ENCODE results near the gene MATN1.
"Not testable (repeated sequence)": the region's sequence is repeated elsewhere in the genome, so short reads cannot be mapped to it uniquely, and the experiment has no call there.

Gene MATN1, protein sequence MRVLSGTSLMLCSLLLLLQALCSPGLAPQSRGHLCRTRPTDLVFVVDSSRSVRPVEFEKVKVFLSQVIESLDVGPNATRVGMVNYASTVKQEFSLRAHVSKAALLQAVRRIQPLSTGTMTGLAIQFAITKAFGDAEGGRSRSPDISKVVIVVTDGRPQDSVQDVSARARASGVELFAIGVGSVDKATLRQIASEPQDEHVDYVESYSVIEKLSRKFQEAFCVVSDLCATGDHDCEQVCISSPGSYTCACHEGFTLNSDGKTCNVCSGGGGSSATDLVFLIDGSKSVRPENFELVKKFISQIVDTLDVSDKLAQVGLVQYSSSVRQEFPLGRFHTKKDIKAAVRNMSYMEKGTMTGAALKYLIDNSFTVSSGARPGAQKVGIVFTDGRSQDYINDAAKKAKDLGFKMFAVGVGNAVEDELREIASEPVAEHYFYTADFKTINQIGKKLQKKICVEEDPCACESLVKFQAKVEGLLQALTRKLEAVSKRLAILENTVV

DNA sequence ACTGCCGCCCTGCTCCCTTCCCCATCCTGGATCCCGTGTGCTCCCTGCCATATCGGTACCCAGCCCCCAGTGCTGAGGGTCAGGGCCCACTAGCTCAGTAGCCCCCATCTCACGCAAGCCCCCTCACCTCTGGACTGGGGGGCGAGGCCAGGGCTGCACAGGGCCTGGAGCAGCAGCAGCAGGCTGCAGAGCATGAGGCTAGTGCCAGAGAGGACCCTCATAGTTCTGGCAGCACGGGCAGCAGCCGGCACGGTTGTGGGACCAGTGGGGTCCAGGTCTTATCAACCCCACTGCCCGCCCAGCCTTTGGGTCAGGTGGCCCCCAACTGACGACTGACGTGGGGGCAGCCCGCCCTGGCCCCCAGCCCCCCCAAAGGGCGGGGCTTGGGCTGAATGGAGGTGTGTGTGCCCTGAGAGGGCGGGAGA, at the start of gene MATN1:
TSS of gene MATN1 (minus strand) at position 255 of the 425 bp plus-strand sequence. CDS start at position 221, 34 bp downstream.
- Histone ChIP-seq H3K36me3 (ENCODE audit: control insufficient read depth, insufficient read depth, low read length) (no peaks in the 10 kb centered on the region), H3K27ac (ENCODE audit: low read depth, low read length) (no peak within 1 kb of the TSS), H3K9me3 (ENCODE audit: control insufficient read depth, insufficient read depth, low read length) (no peaks in the 10 kb centered on the region), H3K27me3 (ENCODE audit: control insufficient read depth, insufficient read depth, low read length) (no peaks in the 10 kb centered on the region), H3K4me3 (ENCODE audit: low read depth, low read length) (no peak within 1 kb of the TSS), H3K9ac (ENCODE audit: low read depth, low read length) (no peak within 1 kb of the TSS), H3K4me1 (ENCODE audit: control insufficient read depth, insufficient read depth, low read length) (no peaks in the 10 kb centered on the region; the same call in 1 of the 2 replicates)

DNA sequence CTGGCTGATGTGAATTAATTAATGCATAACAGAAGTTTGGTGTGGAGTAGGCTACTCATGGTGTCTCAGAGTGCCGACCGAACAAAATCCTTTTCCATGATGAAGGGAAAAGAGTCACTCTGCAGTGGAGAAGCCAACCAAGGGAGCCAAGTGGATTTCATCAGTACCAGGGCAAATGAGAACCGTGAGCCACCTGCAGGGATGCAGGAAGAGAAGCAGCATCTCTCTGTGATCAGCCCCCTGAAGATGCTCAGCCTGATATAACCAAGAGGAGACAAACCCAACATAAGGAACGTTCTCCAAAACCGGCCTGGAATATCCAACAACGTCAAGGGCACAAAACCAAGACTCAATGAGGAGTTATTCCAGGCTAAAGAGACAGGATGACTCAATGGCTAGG, 47.6 kb upstream of the MATN1 start:
- Histone ChIP-seq H3K4me1 (ENCODE audit: control insufficient read depth, insufficient read depth, low read length) (no peaks in the 10 kb centered on the region), H3K9me3 (ENCODE audit: control insufficient read depth, insufficient read depth, low read length) (no peaks in the 10 kb centered on the region), H3K36me3 (ENCODE audit: control insufficient read depth, insufficient read depth, low read length) (no peaks in the 10 kb centered on the region), H3K27me3 (ENCODE audit: control insufficient read depth, insufficient read depth, low read length) (no peaks in the 10 kb centered on the region), H3K27ac (ENCODE audit: low read depth, low read length) (no peak overlapping the region), H3K4me3 (ENCODE audit: low read depth, low read length) (no peak overlapping the region), H3K9ac (ENCODE audit: low read depth, low read length) (no peak overlapping the region)

DNA sequence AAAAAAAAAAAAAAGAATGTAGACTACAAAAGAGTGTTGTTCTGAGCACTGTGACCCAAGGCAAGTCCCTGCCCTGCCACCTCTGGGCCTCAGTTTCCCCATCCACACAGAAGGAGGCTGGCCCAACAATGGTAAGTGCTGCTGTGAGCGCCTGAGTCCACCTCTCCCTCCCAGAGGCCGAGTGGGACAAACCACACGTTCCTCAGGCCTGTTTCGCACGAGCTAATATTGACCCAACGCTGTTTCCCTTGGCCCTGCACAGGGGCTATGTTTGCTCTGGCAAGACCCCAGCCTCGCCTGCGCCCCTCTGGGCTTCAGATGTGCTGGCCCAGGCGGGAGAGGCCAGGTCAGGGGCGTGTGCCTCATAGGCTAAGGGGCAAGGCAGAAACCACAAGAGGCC, 46.8 kb upstream of the MATN1 start:
- Histone ChIP-seq H3K4me3 (ENCODE audit: low read depth, low read length) (no peak overlapping the region), H3K9me3 (ENCODE audit: control insufficient read depth, insufficient read depth, low read length) (no peaks in the 10 kb centered on the region), H3K27me3 (ENCODE audit: control insufficient read depth, insufficient read depth, low read length) (no peaks in the 10 kb centered on the region), H3K27ac (ENCODE audit: low read depth, low read length) (no peak overlapping the region), H3K36me3 (ENCODE audit: control insufficient read depth, insufficient read depth, low read length) (no peaks in the 10 kb centered on the region), H3K9ac (ENCODE audit: low read depth, low read length) (no peak overlapping the region), H3K4me1 (ENCODE audit: control insufficient read depth, insufficient read depth, low read length) (no peaks in the 10 kb centered on the region)

DNA sequence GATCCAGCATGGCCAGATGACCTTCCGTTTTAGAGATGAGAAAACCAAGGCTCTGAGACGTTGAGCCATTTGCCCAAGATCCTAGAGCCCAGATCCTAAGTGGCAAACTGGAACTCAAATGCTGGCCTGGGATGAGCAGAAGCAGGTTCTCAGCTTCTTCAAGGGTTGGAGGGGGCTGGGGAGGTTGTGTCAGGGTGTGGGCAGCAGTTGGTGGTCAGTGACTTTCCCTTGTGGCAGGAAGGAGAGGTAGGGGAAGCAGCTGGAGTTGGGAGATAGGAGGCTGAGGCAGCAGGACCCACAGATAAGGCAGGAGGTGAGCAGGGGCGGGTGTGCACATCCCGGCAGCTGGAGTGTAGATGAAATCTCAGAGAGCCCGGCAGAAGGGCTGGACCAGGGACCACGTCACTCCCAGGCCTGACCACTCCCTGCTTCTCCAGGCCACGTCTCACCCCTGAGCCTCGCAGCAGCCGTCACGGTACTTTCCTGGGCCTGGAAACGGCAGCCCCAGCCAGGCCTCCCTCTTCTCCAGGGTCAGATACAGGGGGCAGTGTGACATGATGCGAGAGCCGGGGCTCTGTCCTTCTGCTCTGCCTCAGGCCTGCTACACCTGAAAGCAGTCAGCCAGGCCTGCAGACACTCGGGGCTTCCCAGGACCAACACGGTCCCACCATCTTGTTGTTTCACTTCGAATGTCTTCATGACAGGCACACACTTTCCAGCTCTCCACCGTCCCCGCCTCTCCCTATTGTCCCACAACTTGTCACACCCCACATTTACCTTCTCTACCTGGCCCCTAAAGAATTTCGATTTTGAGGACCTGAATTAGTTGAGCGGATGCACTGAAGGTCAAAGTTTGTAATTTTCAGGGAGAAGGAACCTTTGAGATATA, 45.7 kb upstream of the MATN1 start:
- no peak overlapping the region for H3K9ac ChIP-seq (ENCODE audit: low read depth, low read length)

DNA sequence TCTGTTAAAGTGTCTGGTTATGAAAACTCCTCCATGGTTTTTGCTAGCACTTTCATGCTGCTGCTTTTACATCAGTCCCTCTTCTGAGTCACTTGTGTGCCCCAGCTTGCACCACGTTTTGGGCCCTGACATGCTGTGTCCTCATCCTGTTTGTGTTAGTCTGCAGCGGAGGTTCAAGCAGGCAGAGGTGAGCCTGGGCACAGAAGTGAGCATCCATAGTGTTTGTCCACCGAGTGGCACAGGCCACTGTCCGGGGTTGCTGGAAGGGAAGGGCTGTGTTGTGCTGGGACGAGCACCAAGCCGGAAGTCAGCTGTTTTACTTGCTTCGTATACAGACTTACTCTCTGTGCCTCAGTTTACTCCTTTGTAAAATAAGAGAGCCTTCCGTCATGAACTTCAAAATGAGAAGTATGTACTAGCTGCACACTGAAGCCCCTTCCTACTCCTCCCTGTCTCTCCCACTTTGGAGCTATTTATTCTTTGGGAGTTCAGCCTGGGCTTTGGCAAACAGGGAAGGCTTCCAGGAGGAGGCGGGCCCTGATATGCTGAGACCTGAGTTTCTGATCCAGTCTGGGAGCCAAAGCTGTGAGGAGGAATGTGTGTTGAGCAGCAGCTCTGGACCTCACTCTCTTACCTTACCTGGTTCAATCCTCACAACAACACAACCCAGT, 44.9 kb upstream of the MATN1 start:
- Histone ChIP-seq H3K36me3 (ENCODE audit: control insufficient read depth, insufficient read depth, low read length) (no peaks in the 10 kb centered on the region), H3K27ac (ENCODE audit: low read depth, low read length) (no peak overlapping the region), H3K9ac (ENCODE audit: low read depth, low read length) (no peak overlapping the region), H3K27me3 (ENCODE audit: control insufficient read depth, insufficient read depth, low read length) (no peaks in the 10 kb centered on the region), H3K4me3 (ENCODE audit: low read depth, low read length) (no peak overlapping the region), H3K4me1 (ENCODE audit: control insufficient read depth, insufficient read depth, low read length) (no peaks in the 10 kb centered on the region), H3K9me3 (ENCODE audit: control insufficient read depth, insufficient read depth, low read length) (no peaks in the 10 kb centered on the region)

More for the DNA sequence above, 45.7 kb upstream of the MATN1 start:
- no peaks in the 10 kb centered on the region for H3K4me1 ChIP-seq (ENCODE audit: control insufficient read depth, insufficient read depth, low read length)
- no peak overlapping the region for H3K4me3 ChIP-seq (ENCODE audit: low read depth, low read length)
- no peaks in the 10 kb centered on the region for H3K9me3 ChIP-seq (ENCODE audit: control insufficient read depth, insufficient read depth, low read length)
- no peak overlapping the region for H3K27ac ChIP-seq (ENCODE audit: low read depth, low read length)
- H3K27me3 ChIP-seq (ENCODE audit: control insufficient read depth, insufficient read depth, low read length): no peaks in the 10 kb centered on the region
- no peaks in the 10 kb centered on the region for H3K36me3 ChIP-seq (ENCODE audit: control insufficient read depth, insufficient read depth, low read length)

DNA sequence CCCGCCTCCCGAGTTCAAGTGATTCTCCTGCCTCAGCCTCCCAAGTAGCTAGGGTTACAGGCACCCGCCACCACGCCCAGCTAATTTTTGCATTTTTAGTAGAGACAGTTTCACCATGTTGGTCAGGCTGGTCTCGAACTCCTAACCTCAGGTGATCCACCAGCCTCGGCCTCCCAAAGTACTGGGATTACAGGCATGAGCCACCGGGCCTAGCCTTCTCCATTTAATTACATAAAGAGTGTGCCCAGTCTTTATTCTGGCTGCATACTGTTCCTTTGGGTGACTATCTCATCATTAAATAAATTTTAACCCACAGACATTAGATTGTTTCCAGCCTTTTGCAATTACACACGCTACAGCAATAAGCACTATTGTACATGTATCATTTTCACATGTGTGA, 43.6 kb upstream of the MATN1 start:
- H3K36me3 ChIP-seq (ENCODE audit: control insufficient read depth, insufficient read depth, low read length); H3K4me1 ChIP-seq (ENCODE audit: control insufficient read depth, insufficient read depth, low read length); H3K9ac ChIP-seq (ENCODE audit: low read depth, low read length); H3K27me3 ChIP-seq (ENCODE audit: control insufficient read depth, insufficient read depth, low read length); H3K4me3 ChIP-seq (ENCODE audit: low read depth, low read length); H3K9me3 ChIP-seq (ENCODE audit: control insufficient read depth, insufficient read depth, low read length); H3K27ac ChIP-seq (ENCODE audit: low read depth, low read length): not testable (repeated sequence)

DNA sequence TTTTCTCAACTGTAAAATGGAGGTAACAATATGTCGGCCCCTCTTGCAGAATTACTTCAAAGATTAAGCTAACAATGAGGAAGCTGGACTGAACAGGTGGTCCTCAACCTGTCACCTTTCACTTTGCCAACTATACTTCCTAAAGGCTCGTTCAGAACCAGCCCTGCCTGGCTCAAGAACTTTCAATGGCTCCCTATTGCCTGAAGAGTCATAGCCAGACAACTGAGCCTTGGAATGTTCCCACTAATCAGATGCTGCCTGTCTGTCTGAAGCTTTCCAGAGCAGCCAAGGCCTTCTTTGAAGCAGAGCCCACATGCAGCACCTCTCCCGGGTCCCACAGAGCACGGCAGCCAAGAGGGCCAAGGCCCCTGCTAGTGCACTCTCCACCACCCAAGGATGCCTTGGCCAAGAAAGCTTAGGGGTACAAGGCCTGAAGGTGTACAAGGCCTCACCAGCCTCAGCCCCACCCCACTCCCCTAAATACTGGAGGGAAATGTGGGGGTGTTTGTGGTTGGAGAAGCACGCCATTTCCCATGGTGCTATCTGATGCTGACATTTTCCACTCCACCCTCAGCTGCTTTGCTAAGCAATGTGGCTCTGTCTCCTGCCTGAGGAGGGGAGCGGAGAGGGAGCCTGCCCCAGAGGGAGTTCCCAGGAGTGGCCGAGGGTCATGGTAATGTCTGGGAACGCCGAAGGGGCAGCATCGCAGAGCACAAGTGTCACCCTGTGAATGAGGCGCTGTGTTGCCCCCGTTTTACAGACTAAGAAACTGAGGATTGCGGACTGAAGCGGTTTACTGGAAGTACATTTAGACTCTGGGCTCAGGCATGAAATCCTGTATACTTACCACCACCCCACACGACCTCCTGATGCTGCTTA, 42.4 kb upstream of the MATN1 start:
- no peaks in the 10 kb centered on the region for H3K4me1 ChIP-seq (ENCODE audit: control insufficient read depth, insufficient read depth, low read length)
- H3K9ac ChIP-seq (ENCODE audit: low read depth, low read length): no peak overlapping the region
- H3K36me3 ChIP-seq (ENCODE audit: control insufficient read depth, insufficient read depth, low read length): no peaks in the 10 kb centered on the region
- no peak overlapping the region for H3K4me3 ChIP-seq (ENCODE audit: low read depth, low read length)
- no peaks in the 10 kb centered on the region for H3K9me3 ChIP-seq (ENCODE audit: control insufficient read depth, insufficient read depth, low read length)
- no peaks in the 10 kb centered on the region for H3K27me3 ChIP-seq (ENCODE audit: control insufficient read depth, insufficient read depth, low read length)
- H3K27ac ChIP-seq (ENCODE audit: low read depth, low read length): no peak overlapping the region

DNA sequence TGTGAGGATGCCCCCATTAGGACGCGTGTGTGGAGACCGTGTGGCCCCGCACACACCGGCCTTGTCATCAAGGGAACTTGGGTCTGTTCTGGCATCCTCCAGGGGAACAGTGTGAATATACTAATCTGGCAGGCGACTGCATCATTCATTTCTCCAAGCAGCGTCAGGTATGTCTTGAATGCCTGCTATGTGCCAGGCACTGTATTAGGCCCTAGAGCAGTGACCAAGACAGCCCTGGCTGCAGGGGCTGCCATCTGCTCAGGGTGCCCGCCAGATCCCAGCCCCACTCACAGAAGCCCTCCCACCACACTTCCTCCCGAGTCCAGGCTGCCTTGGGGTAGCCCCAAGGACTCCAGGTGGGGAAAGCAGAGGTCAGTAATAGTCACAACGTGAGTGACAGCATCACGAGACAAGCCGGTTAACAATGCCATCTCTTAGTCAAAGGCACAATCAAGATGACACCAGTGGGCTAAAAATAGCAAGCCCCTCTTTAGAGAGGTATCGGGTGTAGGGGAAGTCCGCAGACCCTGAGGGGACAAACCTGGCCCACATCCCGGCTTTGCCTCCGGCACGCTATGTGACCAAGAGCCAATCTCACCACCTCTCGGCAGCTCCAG, 41.7 kb upstream of the MATN1 start:
- H3K36me3 ChIP-seq (ENCODE audit: control insufficient read depth, insufficient read depth, low read length): no peaks in the 10 kb centered on the region
- H3K9ac ChIP-seq (ENCODE audit: low read depth, low read length): no peak overlapping the region
- no peak overlapping the region for H3K27ac ChIP-seq (ENCODE audit: low read depth, low read length)
- H3K9me3 ChIP-seq (ENCODE audit: control insufficient read depth, insufficient read depth, low read length): no peaks in the 10 kb centered on the region
- H3K4me3 ChIP-seq (ENCODE audit: low read depth, low read length): no peak overlapping the region
- H3K4me1 ChIP-seq (ENCODE audit: control insufficient read depth, insufficient read depth, low read length): 0 out of 2 replicates have a peak, but pooled peaks cover 3% of the 10 kb centered on the region
- no peaks in the 10 kb centered on the region for H3K27me3 ChIP-seq (ENCODE audit: control insufficient read depth, insufficient read depth, low read length)

DNA sequence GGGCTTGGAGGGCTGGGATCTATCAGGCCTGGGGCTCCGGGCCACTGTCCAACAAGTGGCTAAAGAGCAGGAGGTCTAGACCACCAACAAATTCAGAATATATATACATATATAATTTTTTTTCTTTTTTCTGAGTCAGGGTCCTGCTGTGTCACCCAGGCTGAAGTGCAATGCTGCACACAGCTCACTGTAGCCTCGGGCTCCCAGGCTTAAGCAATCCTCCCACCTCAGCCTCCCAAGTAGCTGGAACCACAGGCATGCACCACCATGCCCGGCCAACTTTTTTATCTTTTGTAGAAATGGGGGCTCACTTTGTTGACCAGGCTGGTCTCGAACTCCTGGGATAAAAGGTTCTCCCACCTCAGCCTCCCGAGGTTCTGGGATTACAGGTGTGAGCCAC, 41.0 kb upstream of the MATN1 start:
- Histone ChIP-seq H3K36me3 (ENCODE audit: control insufficient read depth, insufficient read depth, low read length) (no peaks in the 10 kb centered on the region), H3K4me3 (ENCODE audit: low read depth, low read length) (no peak overlapping the region), H3K4me1 (ENCODE audit: control insufficient read depth, insufficient read depth, low read length) (peaks cover 9% of the 10 kb centered on the region), H3K9ac (ENCODE audit: low read depth, low read length) (no peak overlapping the region), H3K27ac (ENCODE audit: low read depth, low read length) (no peak overlapping the region), H3K27me3 (ENCODE audit: control insufficient read depth, insufficient read depth, low read length) (no peaks in the 10 kb centered on the region), H3K9me3 (ENCODE audit: control insufficient read depth, insufficient read depth, low read length) (no peaks in the 10 kb centered on the region)
